Measurements from ENCODE around the gene ADAMTS2.

ADAMTS2 gene

DNA sequence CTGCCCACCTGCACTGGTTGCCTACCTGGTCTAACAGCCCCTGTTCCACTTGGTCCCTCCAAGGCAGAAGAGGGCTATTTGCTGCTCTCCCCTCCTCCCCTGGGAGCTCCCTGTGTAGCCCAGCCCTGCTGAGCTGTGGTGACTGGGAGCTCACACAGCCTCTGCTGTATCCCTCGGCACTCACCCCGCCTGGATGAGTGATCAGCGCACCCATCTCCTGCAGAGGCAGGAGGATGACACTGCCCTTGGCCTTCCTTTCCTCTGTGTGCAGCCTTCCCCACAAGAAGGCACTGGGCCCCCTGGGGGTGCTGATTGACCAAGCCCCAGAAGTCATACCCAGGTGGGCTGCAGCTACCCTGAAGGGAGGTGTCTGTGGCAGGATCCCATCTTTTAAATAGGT is 134.2 kb downstream of the ADAMTS2 start:
- no peak for DNase-seq

DNA sequence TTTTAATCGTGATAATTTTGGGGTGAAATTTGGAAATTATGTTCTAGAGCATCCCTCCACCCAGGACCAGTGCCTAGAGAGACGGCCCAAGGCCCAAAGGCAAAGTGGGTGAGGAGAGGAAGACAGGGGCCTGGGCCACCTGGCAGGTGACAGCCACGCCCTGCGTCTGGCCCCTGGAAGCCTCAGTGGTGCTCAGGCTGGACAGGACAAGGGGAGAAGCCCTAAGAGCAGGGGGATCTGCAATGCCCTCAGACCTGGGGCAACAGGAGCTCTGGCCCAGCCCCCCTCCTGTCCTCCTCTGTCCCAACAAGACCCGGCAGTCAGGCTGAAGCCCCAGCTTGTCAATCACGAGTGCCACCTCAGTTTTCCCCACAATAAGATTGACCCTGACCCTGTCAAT is 134.8 kb downstream of the ADAMTS2 start:
- DNase-seq: no peak

DNA sequence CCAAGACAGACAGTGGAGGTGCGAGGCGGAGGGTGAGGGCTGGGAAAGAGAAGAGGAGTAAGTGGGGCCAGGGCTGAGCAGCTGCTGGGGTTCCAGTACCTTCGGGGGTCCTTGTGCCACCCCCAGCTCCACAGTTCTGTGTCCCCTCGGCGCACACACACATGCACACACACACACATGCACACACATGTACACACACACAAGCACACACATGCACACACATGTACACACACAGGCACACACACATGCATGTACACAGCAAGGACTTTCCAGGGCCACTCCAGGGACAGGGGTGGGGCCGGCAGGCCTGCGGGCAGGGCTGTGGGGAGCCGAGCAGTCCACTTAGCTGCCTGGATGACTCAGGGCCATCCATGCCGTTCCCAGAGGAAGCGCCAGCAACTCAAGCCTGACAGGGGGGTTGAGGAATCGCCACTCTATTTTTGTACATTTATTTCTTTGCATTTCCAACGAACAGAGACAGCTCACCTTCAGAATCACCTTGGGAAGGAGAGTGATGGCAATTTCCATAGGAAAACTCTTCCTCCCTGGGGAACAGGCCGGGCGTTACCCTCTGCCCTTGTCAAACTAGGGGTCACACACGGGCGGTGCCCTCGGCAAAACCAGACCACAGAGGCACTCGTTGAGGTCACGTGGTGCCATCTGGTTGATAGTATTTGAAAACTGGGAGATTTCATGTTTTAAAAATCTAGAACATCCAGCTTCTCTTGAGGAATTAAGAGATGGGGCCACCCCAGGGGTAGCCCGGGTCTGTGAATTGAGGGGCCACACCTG is 135.7 kb downstream of the ADAMTS2 start:
- DNase-seq: peak; percentile 74

DNA sequence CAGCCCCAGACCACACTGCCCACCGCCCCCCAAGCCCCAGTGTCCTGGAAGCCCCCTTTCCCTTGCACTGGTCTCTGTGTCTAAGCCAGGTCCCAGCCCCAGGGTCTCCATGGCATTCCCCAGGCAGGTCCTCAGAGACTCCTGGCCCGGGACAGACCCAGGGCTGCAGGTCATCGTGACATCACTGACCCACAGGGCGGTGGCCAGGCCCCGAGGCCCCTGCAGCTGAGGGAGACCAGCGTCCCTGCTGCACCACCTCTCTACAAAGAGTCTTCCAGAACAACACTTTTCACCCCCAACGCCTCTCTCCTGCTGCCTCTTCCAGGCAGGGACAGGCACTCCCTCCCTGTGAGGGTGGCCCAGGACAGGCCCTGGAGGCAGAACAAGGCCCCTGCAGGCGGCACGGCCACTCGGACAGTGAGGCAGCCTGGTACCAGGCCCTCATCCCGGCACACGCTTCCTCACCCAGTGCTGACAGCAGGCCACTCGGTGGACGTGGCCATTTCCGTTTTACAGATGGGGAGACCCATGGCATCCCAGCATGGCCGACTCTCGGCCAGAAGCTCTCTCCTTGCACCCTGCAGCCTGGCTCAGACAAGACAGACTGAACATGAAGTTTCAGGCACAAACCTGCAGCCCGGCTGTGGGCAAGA is 136.4 kb downstream of the ADAMTS2 start:
- no peak for DNase-seq

DNA sequence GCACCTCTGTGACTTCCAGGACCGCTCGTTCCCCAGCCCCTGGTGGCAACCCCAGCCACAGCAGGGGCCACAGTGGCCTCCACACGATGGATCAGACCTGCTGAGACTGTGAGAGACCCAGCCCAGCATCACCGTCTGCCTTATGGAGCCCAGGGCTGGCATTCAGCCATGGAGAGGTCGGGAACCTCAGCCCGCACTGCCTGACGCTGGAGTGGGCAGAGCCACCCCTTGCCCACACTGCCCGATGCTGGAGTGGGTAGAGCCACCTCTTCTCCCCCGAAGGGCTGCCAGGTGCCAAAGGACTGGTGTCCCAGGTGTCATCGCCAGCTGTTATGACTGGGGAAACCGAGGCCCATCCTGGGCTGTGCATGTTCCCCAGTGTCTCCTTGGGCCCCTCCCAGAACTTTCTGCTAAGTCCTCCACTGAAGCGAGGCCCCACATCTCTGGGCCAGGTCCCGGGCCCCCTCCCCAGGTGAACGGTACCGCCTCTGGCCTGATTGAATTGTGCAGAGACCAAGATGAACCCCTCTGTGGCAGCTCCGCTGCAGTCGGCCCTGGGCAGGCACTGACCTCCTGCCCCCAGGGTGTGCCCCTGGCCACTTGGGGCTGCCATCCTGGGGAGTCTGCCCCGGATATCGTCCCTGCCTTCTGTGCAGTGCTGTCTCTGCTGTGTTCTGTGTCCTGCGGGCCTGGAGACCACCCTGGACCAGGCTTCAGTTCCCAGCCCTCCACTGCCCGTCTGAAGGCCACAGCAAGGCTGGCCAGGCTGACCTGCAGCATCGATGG is 137.1 kb downstream of the ADAMTS2 start:
- no peak for DNase-seq

DNA sequence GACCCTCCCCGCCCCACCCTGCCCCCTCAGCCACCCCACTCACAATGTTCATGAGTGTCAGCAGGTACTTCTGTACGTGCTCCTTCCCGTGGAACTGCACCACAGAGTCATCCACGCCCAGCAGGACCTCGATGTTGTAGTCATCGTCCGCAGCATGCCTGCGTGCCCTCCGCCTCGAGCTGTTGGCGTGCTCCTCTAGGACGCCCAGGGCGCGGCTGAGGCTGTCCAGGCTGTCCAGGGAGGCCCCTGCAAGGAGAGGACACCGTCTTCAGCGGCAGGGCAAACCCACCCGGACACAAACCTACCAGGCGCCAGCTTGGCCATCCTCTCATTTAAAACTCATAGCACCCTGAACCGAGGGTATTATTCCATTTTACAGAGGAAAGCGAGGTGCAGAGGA is 137.8 kb downstream of the ADAMTS2 start:
- DNase-seq: no peak

DNA sequence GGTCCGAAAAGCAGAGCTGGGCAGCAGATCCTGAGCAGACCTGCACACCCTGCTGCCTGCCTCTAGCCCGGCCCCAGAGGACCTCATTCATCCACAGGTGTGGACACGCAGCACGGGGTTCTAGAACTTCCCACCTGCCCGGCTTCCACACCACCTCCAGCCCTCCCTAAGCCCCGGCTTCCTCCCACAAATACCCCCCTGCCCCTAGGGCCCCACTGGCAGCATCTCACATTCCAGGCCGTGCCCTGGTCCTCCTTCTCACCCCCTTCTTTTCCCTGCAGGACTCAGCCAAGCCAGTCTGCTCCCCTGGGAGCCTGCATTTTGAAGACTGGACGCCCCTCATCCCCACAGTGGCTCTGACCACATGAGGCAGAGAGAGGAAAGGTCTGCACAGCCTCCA is 138.9 kb downstream of the ADAMTS2 start:
- no peak for DNase-seq

DNA sequence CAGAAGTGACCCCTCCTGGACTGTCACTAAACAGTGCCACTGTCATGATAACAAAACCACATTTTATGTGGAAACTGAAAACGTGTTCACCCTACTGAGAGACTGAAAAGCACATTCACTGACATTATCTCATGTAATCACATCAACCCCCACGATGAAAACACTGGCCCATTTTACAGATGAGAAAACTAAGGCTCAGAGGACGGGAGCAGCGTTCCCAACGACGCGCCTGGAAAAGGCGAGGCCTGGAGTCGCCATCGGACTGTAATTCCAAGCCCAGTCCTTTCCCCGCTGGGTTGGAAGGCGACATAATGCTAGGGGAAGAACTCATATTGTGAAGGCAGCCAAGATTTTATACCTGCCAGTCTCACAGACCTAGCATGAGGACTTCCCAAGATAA is 140.0 kb downstream of the ADAMTS2 start:
- no peak for DNase-seq

DNA sequence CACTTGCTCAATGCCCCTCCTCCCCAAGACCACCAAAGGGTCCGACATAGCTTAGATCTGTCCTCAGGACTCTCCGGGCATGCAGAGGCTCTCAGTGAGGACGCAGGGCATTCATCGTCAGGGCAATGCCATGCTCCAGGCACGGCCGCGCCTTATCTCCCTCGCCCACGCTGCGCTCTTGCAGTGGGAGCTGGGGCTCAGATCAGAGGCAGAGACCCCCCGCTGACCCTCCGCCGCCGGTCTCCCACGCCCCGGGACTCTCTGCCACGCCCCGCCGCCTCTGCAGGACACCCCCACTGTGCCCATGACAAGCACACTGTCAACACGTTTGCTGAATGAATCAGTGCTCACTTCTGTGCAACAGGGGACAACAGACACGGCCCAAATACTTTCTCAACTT is 140.7 kb downstream of the ADAMTS2 start:
- DNase-seq: no peak

DNA sequence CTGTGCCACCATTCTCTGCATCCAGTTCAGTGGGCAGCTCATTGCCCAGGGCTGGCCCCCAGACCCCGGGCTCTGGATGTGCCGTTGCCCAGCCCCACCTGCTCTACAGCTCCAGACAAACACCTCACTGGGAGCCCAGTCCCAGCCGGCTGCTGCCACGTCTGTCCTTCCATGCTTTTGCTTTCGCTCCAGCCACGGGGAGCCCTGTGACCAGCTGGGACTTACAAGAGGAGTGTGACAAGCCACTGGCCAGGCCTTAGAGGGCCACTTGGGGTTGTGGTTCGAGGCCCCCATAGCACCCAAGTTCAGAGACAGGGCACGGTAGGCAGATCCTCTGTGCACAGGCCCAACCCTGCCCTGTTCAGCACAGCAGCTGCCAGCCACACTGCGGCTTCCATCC is 142.0 kb downstream of the ADAMTS2 start:
- no peak for DNase-seq

DNA sequence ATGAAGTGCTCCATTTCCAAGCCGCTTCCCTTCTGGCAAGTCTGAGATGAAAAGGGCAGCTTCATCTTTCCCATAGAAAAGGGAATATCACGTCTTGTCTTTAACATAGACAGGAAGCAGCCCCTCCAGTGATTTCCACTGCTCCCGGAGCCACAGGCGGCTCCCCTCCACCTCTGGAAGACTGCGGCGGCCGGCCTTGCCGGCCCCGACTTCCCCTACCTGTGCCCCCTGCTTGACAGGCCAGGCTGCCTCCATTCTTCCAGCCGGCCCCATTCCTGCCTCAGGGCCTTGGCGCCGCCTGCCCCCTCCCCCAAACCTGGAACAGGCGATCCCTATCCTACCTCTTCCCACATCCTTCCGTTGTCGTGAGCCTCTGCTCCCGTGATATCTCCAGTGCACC is 143.3 kb downstream of the ADAMTS2 start:
- DNase-seq: no peak

DNA sequence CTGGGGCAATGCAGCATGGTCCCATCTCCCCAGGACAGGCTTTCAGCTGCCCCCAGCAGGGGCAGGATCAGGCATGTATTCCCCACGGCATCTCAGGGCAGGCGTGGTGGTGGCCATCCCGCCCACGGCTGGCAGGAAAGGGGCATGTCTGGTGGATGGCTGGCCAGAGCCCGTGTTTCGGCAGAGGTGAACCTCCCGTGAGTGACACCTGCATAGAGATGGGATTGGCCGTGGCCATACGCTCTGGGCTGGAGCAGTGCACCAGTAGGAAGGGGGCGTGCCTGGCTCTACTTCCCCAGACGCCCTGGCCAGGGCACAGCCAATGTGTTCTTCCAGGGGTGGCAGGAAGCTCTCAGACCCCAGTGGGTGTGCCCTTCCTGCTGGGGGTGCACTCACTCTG is 146.0 kb downstream of the ADAMTS2 start:
- no peak for DNase-seq

DNA sequence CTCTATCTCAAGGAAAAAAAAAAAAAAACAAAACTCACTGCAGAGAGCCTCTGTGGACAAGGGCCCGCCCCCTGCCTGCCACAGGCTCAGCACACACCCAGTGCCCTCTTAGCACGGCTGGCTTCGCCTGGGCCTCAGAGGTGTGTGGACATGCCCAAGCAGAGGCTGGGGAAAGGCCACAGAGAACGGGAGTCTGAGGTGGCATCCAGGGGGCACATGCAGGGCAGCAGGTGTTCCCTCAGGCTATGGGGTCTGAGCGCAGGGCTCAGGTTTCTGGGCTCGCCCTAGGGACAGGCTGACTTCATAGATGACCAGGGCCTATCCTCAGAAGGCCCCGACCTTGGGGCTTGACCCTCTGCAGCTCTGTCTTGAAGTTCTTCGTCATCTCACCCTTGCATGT is 146.4 kb downstream of the ADAMTS2 start:
- DNase-seq: no peak

DNA sequence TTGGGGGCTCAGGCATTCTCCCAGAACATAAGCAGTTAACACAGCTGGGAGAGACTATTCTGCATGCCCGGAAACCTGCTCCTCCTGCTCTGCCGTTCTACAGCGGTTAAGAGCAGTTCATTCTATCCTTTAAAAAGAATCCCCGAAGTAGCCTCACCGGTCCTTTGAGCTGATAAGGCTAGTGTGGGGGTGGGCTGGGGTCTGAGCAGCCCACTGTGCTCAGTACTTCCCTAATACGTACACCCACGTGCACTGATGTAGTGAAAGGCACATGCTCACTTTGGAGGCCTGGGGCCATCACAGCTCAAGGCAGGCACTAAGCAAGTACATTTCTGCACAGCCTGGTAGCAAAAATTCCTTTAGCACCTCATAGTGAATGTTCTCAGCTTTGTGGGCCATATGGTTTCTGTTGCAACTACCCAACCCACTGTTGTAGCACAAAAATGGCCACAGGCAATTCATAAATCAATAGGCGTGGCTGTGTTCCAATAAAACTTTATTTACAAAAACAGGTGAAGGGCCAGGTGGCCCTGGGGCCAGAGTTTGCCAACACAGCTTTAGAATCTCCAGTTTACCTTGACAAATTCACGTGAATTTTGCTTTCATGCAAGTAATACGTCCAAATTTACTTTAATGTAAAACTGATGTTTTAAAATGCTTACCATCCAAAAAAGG is 148.7 kb downstream of the ADAMTS2 start:
- DNase-seq: no peak

DNA sequence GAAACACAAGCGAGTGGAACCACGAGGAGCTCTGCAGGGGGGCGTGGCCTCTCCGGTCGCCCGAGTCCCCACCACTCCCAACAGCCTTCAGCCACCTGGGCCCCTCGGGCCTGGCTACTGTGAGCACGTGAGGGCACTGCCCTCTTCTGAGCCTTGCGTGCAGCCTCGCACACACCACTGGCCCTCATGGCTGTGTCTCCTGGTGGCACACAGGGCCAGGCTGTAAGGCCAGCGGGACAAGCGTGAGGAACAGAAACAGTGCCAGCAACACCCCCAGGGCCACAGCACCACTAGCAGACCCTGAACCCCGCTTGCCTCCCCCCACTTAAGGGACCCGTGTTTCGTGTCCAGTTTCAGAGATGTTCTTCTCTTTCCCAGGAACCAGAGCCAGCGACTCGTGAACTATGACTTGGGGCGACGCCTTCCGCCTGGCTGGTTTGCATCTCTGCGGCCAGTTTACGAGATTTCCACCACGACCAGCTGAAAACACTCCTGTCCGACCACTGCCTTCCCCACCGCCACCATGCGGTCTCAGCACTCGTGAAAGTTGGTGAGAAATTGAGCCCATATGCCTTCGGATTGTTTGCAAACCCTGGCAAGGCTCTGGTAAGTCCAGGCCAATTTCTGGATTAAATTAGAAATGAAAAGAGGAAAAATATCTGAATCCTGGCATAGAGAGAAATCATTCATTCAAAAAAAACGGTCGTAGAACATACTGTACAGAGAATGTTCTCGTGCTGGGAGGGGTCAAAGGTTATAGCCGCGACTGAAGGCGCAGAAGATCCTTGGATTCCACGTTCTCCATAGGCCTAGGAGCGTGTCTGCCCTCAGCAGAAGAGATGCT is 149.5 kb downstream of the ADAMTS2 start:
- no peak for DNase-seq

DNA sequence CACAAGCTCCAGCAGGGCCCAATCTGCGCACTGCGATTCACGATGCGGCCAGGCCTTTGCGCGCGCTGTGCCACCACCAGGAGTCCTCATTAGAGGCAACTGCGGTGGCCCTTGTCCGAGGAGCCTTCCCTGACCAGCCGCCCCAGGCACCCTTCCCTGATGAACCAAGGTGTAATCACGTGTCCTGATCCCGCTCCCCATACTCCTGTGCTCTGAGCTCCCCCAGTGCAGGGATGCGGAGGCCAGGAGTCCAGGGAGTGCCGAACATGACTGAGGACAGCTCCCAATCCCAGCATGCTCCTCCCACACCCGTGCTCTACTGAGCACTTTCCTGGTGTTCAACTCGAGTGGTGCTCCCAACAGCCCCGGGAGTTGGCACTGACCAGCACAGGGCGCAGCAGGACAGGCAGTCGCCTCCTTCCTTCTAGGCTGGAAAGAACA is 150.3 kb downstream of the ADAMTS2 start:
- no peak for DNase-seq

DNA sequence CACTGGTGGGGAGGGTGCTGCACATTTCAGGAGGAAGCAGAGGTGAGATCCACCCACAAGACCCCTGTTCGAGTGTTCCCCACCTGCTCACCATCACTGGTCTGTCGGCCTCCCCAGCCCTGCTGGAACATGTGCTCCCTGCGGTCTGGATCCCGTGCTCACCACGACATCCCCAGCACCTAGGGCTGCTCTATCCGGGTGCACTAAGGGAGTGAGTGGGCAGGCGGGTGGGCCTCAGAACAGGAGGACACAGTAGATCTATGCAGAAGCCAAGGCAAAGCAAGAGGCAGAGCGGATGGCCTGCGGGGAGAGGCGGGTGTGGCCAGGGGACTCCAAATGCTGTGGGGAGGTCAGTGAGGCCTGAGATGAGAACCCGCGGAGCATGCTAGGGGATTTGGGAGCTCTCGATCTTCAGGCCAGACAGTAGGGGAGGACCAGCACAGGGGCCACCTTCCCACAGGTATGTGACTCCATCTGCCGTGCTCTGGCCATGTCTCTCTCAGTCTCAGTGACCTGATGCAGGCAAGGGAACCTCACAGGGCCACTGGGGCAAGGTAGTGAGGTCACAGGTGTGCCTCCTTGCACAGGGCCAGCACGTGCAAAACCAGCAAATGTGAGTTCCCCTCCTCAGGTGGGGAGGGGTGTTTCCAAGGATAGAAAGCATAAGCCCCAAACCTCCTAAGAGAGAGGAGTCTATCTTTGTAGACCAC is 150.9 kb downstream of the ADAMTS2 start:
- DNase-seq: no peak

DNA sequence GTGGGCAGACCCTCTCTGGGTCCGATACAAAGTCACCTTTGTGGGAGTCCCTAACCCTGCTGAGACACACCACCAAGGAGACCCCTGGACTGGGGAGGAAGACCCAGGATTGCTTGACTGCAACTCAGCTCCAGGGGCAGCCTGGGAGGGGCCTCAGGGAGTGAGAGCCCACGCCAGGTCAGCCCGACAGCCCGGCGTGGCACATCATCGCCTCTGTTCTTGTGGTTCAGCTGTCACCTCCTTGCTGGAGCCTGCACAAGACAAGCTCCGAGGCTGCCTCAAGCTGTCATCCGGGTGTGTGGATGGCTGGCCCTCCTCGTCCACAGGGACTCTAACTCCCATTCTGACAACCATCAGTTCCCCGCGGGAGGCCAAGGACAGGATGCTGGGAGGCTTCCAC is 151.5 kb downstream of the ADAMTS2 start:
- DNase-seq: no peak

DNA sequence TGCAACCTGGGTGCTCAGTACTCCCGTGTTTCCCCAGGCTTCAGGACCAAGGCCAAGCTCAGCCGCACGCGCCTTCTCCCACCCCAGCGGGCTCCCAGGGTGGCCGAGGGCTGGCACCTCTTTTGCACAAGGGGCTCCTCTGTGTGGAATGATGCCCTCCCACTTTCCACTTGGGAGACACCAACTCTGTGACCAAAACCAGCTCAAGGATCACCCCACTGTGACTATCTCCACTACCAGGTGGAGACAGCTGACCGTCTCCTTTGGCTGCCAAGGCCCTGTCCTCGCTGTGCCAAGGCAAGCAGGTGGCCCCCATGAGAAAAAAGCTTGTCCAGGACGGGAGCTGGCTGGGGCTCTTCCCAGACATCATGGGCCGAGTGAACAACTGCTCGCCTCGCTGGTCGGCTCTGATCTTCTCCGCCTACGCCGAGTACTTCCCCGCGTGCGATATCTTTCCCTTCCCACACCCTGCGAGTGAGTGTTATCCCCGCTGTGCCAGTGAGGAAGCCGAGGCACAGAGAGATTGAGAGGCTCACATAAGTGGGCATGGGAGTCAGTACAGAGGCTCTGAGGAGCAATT is 152.3 kb downstream of the ADAMTS2 start:
- no peak for DNase-seq

DNA sequence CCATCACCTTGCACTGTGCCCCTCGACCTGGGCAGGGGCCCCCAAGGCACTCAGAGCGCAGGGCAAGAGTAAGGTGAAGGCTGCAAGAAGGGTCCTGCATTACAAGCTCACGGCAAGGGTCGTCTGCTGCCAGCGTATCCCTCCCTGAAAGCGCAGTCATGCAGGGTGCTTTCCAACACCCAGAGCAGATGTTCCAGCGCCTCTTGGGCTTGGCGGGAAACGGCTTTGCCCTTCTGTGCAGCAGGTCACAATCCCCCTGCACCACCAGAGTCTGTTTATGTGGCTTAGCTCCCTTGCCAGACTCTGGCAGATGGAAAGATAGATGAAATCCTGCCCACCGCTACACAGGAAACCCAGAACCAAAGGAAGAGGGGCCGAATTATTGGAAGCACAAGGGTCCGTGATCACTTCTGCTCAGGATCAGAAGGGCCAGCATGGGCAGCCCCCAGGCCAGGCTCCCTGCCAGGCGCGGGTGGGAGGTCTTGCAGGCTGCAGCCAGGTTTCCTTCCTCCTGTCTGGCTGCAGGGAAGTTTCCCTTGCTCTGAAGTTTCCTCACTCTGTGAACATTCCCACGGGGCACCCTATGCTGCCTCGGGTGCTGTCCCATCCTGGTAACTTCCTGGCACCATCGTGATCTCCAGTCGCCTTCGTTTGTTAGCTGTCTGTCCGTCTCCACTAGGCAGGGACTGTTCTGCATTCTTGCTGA is 152.9 kb downstream of the ADAMTS2 start:
- no peak for DNase-seq

Data from islet precursor cell (in vitro differentiated cells).